Mononuclear cell (primary cell): ENCODE measurements around the gene BLTP1. TPM values are rescaled to one million over a fixed set of nuclear protein-coding genes. Genes with fewer than 3 reads are reported as not detected.
"Not testable (repeated sequence)": the region's sequence is repeated elsewhere in the genome, so short reads cannot be mapped to it uniquely, and the experiment has no call there.

ENCODE experiments used
- H3K27me3 ChIP-seq: 2 replicates; pipeline ENCODE4 v1.6.0; 2011; ENCODE audit warnings: low read length, control low read depth; ENCODE audit not compliant: insufficient read depth
- H3K4me1 ChIP-seq: 2 replicates; pipeline ENCODE4 v1.5.1; 2011; ENCODE audit warnings: mild to moderate bottlenecking, low read length, control low read depth; ENCODE audit not compliant: insufficient read depth
- H3K4me3 ChIP-seq: 2 replicates; pipeline ENCODE4 v1.5.1; 2011; ENCODE audit warnings: mild to moderate bottlenecking, low read length, moderate library complexity
- H3K9me3 ChIP-seq: 2 replicates; pipeline ENCODE4 v1.5.1; 2011; ENCODE audit warnings: low read depth, mild to moderate bottlenecking, control low read depth, low read length
- total RNA-seq: library from RNA; depleted of rRNA; stranded (reverse); fragments of >200 nt; gene quantifications from one replicate; pipeline ENCODE4 v1.2.3, GENCODE V29; 2012

BLTP1 gene, protein sequence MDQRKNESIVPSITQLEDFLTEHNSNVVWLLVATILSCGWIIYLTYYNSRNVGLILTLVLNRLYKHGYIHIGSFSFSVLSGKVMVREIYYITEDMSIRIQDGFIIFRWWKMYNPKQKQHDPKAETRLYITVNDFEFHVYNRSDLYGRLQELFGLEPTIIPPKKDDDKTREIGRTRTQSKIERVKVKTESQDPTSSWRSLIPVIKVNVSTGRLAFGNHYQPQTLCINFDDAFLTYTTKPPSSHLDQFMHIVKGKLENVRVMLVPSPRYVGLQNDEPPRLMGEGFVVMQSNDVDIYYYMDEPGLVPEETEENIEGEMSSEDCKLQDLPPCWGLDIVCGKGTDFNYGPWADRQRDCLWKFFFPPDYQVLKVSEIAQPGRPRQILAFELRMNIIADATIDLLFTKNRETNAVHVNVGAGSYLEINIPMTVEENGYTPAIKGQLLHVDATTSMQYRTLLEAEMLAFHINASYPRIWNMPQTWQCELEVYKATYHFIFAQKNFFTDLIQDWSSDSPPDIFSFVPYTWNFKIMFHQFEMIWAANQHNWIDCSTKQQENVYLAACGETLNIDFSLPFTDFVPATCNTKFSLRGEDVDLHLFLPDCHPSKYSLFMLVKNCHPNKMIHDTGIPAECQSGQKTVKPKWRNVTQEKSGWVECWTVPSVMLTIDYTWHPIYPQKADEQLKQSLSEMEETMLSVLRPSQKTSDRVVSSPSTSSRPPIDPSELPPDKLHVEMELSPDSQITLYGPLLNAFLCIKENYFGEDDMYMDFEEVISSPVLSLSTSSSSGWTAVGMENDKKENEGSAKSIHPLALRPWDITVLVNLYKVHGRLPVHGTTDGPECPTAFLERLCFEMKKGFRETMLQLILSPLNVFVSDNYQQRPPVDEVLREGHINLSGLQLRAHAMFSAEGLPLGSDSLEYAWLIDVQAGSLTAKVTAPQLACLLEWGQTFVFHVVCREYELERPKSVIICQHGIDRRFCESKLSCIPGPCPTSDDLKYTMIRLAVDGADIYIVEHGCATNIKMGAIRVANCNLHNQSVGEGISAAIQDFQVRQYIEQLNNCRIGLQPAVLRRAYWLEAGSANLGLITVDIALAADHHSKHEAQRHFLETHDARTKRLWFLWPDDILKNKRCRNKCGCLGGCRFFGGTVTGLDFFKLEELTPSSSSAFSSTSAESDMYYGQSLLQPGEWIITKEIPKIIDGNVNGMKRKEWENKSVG (N-terminal part only)
- total RNA-seq, result 243 TPM

DNA sequence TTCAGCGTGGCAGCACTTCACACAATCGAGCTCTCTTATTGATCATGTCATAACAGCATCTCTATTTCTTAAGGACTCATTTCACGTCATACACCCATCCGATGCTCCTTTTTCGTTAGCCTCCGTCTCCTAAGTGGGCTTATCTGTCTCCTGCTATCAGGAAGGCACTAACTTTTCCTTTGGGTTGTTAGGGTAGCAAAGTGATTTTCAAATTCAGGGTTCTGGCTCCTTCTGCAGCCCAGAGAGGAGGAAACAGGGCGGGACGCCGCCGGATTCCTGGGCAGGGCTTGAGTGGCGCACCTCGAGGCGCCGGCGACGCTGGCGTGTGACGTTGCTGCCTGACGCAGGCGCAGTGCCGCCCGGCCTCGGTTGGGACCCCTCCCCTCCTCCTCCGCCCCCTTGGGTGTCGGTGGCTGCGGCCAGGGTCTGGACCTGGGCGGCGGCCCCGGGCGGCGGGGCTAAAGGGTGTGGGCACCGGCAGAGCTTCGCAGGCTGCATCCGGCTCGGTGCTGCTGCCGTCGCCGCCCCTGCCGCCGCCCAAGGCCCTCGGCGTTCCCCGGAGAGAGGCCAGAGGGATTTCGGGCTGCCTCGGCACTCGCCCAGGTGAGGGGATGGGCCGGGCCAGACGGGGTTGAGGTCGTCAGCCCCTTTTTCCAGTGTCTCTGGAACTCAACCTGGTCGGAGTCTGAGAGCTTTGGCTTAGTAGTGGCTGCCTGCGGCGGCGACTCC, at the start of gene BLTP1:
TSS of gene BLTP1 (plus strand) at position 350 of the 729 bp plus-strand sequence. CDS start 18,317 bp downstream, outside the sequence.
- H3K9me3 ChIP-seq, result no peaks in the 10 kb centered on the region
- H3K27me3 ChIP-seq, result no peaks in the 10 kb centered on the region
- peak within 1 kb of the TSS; percentile 60 for H3K4me3 ChIP-seq
- H3K4me1 ChIP-seq, result peaks cover 27% of the 10 kb centered on the region

DNA sequence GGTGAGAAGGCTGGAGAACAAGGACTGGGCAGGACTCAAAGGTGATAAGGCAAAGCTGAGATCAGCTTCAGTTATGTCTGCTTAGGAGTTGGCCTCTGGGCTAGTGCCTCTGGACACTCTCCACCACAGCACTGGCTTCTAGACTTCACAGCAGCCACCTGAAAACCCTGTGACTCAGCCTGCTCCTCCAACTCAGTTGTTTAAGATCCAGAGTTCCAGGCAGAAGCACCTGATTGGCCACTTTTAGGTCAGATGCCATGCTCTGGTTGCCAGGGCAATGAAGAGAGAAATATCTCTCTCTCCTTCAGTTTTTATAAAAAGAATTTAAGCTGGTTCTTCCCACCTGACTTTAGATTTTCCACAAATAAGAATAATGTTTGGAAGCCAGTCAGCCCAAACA, 47.9 kb upstream of the BLTP1 start:
- H3K9me3 ChIP-seq, result no peaks in the 10 kb centered on the region
- no peaks in the 10 kb centered on the region for H3K27me3 ChIP-seq
- no peaks in the 10 kb centered on the region for H3K4me1 ChIP-seq
- H3K4me3 ChIP-seq, result no peak overlapping the region

DNA sequence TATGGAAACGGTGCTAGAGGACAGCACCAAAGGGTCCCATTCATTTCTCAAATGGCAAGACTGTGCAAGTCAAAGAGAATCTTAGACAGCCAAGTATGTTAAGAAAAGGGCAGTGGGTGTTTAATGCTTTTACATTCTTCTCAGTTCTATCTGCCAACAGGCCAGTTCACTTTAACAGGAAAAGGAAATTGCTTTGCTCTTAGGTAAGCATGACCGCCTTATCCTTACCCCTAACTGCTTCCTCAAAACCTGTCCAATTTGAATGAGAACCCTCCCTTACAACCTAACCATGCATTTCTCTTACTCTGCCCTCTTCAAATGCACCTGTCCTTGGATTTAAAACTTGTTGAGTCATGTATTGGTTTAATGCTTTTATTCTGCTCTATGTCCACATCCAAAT, 44.5 kb upstream of the BLTP1 start:
- Histone ChIP-seq H3K9me3 (no peaks in the 10 kb centered on the region), H3K4me1 (no peaks in the 10 kb centered on the region), H3K27me3 (no peaks in the 10 kb centered on the region), H3K4me3 (no peak overlapping the region)

DNA sequence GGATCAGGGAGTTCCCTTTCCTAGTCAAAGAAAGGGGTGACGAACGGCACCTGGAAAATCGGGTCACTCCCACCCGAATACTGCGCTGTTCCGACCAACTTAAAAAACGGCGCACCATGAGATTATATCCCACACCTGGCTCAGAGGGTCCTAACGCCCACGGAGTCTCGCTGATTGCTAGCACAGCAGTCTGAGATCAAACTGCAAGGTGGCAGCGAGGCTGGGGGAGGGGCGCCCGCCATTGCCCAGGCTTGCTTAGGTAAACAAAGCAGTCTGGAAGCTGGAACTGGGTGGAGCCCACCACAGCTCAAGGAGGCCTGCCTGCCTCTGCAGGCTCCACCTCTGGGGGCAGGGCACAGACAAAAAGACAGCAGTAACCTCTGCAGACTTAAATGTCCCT, 41.8 kb upstream of the BLTP1 start:
- not testable (repeated sequence) for H3K4me3 ChIP-seq, H3K27me3 ChIP-seq, H3K4me1 ChIP-seq, H3K9me3 ChIP-seq

DNA sequence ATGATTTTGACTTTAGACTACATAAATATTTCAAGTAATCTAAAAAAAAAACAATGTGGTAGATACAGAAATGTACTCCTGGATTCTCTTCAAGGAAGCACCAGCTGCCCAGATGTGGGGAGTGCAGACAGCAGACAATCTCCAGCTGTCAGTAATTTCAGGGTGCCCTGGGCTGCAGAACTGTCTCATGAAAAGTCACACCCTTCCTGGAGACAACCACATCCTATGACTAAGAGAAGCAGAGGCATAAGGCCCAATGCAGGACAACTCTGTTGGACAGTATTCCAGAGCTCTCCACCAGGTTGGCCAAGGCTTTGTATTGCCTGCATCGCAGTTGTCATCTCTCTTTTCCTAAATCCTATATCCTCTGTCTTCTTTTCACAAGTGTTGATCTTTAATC, 34.4 kb upstream of the BLTP1 start:
- Histone ChIP-seq H3K27me3 (no peaks in the 10 kb centered on the region), H3K9me3 (no peaks in the 10 kb centered on the region), H3K4me1 (no peaks in the 10 kb centered on the region), H3K4me3 (no peak overlapping the region)

DNA sequence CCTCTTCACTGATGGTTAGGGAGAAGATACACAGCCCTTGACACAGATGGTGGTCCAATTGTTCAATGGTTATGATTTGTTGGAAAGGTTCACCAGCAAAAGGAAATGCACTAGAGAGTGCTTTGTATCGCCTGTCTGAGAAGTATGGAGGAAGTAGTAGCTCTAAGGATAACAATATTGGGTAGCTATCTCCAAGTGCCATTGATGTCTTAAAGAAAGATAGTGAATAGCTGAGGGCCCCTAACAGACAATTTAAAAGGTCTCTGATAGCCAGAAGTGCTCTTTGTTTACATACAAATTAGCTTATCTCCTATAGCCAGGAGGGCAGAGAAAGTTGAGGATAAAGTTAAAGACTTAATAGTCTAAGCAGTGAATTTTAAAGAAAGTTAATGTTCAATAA, 33.9 kb upstream of the BLTP1 start:
- no peaks in the 10 kb centered on the region for H3K27me3 ChIP-seq

DNA sequence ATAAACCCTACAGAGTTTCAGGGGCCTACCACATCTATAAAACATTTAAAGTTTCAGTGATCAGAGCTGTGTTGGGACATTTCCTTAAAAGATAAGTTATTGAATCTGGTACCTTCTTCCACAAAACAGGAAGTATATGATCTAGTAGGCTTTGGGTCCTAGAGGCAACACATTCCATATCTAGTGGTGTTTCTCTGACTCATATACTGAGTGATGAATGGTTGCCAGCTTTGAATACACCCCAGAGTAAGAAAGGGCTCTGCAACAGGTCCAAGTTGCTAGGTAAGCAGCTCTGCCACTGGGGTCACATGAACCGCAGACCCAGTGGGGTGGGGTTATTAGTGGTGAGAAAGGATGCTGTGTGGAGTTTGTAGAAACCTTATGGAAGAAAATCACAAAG, 32.4 kb upstream of the BLTP1 start:
- Histone ChIP-seq H3K27me3 (no peaks in the 10 kb centered on the region), H3K4me3 (no peak overlapping the region)

More for the DNA sequence above, 33.9 kb upstream of the BLTP1 start:
- no peaks in the 10 kb centered on the region for H3K4me1 ChIP-seq
- no peaks in the 10 kb centered on the region for H3K9me3 ChIP-seq
- no peak overlapping the region for H3K4me3 ChIP-seq

DNA sequence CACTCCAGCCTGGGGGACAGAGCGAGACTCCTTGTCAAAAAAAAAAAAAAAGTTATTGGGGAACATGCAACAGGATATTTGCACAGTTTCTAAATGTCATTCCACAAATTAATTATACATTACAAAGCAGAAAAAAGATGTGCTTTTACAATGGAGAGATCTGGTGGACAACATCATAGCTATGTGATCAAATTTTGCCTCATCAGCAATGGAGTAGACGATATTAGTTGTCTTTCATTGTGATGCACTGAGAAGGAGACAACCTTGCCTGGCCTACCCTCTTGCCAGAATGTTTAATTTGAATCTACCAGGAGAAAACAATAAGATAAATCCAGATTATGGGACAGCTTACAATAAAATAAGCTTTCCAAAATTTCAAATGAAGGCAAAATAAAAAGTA, 30.5 kb upstream of the BLTP1 start:
- H3K9me3 ChIP-seq, result no peaks in the 10 kb centered on the region
- no peak overlapping the region for H3K4me3 ChIP-seq
- no peaks in the 10 kb centered on the region for H3K27me3 ChIP-seq
- H3K4me1 ChIP-seq, result no peaks in the 10 kb centered on the region

More for the DNA sequence above, 32.4 kb upstream of the BLTP1 start:
- no peaks in the 10 kb centered on the region for H3K4me1 ChIP-seq
- H3K9me3 ChIP-seq, result no peaks in the 10 kb centered on the region

DNA sequence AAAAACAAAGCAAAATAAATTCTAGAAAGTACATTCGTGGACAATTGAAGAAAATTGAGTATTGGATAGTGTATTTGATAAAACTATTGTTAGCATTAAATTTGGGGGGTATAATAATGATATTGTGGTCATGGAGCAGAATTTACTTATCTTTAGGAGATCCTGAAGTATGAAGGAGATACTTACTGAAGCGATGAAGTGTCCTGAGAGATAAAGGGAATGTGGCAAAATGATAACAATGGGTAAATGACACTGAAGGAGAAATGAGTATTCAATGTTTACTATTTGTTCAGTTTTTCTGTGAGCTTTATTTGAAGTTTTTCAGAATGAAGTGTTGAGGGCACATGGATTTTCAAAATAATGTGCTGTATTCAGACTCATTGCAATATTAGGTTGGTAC, 30.0 kb upstream of the BLTP1 start:
- Histone ChIP-seq H3K27me3 (no peaks in the 10 kb centered on the region), H3K9me3 (no peaks in the 10 kb centered on the region), H3K4me1 (no peaks in the 10 kb centered on the region), H3K4me3 (no peak overlapping the region)

DNA sequence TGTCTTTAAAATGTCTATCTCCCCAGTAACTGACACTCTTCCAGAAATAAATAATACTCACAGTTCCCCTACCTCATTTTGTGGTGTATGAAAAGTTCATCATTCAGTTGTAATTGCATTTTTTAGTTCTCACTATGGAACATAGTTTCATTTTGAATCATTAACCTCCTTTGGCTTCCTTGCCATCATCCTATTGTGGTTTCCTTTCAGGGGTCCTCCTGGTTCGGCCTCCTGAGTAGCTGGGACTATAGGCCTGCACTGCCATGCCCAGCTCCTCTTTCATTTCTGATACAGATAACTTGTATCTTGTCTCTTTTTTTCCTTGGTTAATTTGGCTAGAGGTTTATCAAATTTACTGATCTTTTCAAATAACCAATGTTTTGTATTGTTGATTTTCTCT, 23.1 kb upstream of the BLTP1 start:
- Histone ChIP-seq H3K9me3 (no peaks in the 10 kb centered on the region), H3K4me3 (no peak overlapping the region), H3K4me1 (no peaks in the 10 kb centered on the region), H3K27me3 (no peaks in the 10 kb centered on the region)

DNA sequence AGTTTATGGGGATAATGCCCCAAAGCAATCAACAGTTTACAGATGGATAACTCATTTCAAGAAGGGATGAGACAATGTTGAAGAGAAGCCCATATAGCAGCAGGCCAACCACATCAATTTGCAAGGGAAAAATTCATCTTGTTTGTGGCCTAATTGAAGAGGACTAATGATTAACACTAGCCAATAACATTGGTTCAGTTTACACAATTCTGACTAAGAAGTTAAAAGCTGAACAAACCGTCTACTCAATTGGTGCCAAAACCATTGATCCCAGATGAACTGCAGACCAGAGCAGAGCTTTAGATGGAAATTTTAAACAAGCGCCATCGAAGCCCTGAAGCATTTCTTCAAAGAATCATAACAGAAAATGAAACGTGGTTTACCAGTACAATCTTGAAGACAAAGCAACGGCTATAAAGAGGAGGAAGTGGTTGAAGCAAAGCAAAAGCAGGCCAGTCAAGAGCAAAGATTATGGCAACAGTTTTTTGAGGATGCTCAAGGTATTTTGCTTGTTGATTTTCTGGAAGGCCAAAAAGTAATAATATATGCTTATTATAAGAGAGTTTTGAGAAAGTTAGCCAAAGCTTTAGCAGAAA, 20.5 kb upstream of the BLTP1 start:
- Histone ChIP-seq H3K4me1 (no peaks in the 10 kb centered on the region), H3K27me3 (no peaks in the 10 kb centered on the region), H3K9me3 (no peaks in the 10 kb centered on the region), H3K4me3 (no peak overlapping the region)

DNA sequence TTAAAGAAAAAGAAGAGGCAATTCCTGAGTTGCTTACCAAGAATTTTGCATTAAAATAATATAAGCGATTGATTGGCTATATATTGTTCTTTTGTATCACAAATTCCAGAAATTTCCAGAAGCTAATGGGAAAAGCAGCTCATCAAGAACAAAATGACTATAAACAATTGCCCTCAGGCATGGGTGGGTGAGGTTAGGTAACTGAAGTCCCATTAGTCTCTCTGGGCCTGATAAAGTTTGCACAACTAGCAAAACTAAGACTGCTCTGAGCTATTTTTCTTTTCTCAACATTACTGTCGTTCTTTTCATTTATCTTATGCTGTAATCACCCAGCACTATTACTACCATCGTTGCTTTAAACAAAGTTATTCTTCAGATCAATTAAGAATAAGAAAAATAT, 19.2 kb upstream of the BLTP1 start:
- no peaks in the 10 kb centered on the region for H3K27me3 ChIP-seq
- H3K4me1 ChIP-seq, result no peaks in the 10 kb centered on the region
- H3K4me3 ChIP-seq, result no peak overlapping the region
- H3K9me3 ChIP-seq, result no peaks in the 10 kb centered on the region

DNA sequence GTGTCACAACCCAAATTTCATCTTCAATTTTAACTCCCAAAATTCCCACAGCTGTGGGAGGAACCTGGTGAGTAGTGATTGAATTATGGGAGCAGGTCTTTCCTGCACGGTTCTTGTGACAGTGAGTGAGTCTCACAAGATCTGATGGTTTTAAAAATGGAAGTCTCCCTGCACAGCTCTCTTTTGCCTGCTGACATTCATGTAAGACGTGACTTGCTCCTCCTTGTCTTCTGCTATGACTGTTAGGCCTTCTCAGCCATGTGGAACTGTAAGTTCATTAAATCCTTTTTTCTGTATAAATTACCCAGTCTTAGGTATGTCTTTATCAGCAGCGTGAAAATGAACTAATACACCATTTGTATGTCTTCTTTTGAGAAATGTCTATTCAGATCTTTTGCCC, 13.0 kb upstream of the BLTP1 start:
- Histone ChIP-seq H3K27me3 (no peaks in the 10 kb centered on the region), H3K9me3 (no peaks in the 10 kb centered on the region), H3K4me3 (no peak overlapping the region), H3K4me1 (no peaks in the 10 kb centered on the region)

DNA sequence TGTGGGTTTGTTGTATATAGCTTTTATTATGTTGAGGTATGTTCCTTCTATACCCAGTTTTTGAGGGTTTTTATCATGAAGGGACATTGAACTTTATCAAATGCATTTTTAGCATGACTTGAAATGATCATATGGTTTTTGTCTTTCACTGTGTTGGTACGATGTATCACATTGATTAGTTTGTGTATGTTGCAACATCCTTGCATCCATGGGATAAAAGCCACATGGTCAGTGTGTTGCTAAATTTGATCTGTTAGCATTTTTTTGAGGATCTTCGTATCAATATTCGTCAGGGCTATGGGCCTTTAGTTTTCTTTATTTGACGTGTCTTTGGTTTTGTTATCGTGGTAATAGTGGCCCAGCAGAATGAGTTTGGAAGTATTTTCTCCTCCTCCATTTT, 11.3 kb upstream of the BLTP1 start:
- no peaks in the 10 kb centered on the region for H3K9me3 ChIP-seq

More for the DNA sequence above, 11.3 kb upstream of the BLTP1 start:
- Histone ChIP-seq H3K4me1 (no peaks in the 10 kb centered on the region), H3K4me3 (no peak overlapping the region), H3K27me3 (peaks cover 12% of the 10 kb centered on the region)
